HG02759 (cell line): ENCODE measurements around the gene LRRC37B.
"Not testable (repeated sequence)": the region's sequence is repeated elsewhere in the genome, so short reads cannot be mapped to it uniquely, and the experiment has no call there.

ENCODE experiments used
- ATAC-seq: cut with Tn5 transposase; IDR thresholded peaks from one replicate; pipeline ENCODE4 v1.9.1; 2021; ENCODE audit warnings: mild to moderate bottlenecking, moderate library complexity; ENCODE audit not compliant: unreplicated experiment

The LRRC37B gene

DNA sequence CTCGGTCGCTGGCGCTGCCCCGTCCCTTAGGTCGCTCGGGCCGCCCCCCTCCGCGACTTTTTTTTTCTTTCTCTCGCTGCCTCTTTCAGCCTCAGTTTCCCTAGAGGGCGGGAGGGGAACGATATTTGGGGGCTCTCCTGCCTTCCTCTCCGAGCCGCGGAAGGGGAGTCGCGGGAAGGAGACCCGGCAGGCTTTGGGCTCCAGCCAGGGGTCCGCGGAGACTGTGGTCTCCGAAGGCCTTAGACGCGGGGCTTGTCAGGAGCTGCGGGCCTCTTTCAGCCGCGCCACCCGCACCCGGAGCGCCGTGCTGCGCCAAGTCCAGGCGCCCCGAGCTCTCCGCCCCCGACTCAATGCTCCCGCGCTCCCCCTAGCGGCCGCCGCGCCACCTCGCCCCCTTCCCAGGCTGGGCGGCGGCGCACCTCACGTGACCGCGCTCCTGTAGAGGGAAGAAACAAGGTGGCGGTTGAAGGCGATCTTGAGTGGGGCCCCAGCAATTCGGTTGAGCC, at the start of gene LRRC37B:
Gene LRRC37B, plus strand, starts transcription at position 427 of the 506 bp plus-strand sequence. CDS start 14,010 bp downstream, outside the sequence.
- ATAC-seq, result peak; percentile 89

DNA sequence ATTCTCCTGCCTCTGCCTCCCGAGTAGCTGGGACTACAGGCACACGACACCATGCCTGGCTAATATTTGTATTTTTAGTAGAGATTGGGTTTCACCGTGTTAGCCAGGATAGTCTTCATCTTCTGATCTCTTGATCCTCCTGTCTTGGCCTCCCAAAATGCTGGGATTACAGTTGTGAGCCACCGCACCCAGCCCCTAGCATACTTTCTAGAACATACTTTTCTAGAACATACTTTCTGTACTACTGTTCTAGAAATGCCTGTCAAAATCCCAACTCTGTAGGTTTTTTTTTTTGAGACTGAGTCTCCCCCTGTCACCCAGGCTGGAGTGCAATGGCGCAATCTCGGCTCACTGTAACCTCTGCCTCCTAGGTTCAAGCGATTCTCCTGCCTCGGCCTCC, 43.1 kb upstream of the LRRC37B start:
- ATAC-seq, result not testable (repeated sequence)

DNA sequence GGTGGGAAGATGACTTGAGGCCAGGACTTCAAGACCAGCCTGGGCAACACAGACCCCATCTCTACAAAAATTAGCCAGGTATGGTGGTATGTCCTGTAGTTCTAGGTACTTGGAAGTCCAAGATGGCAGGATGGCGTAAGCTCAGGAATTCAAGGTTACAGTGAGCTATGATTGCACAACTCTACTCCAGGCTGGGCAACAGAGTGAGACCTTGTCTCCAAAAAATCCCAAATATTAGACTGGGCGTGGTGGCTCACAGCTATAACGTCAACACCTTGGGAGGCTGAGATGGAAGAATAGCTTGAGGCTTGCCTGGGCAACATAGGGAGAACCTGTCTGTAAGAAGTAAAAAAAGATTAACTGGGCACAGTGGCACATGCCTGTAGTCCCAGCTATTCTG, 39.5 kb upstream of the LRRC37B start:
- ATAC-seq, result no peak

DNA sequence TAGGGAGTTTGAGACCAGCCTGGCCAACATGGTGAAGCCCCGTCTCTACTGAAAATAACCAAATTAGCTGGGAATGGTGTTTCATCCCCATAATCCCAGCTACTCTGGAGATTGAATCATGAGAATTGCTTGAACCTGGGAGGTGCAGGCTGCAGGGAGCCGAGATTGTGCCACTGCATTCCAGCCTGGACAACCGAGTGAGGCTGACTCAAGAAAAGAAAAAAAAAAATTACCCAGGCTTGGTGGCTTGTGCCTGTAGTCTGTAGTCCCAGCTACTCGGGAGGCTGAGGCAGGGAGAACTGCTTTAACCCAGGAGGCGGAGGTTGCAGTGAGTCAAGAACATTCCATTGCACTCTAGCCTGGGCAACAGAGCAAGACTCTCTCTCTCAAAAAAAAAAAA, 36.8 kb upstream of the LRRC37B start:
- ATAC-seq, result not testable (repeated sequence)

DNA sequence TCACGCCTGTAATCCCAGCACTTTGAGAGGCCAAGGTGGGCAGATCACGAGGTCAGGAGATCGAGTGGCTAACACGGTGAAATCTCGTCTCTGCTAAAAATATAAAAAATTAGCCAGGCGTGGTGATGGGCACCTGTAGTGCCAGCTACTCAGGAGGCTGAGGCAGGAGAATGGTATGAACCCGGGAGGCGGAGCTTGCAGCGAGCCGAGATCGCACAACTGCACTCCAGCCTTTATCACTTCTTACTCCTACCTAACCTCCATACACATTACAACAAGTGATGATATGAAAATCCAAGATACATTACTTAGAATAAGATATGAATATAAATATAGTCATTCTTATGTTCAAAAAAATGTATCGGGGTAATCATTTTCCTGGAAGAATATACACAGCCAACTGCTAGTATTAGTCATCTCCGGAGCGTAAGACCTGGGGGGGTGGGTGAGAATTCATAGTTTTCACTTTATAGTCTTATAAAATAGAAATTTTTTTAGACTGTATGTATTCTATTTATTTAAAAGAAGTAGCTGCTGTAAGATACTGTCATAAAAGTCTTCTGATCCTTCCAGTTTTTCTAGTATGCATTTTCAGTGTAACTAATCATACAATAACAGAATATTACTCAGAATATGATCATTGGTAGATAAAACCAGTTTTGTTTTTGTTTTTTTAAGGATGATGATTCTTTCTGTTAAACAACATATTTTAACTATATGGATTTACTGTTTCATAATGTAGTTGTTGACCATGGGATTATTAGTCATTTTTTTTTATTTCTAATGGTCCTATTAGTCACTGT, 32.7 kb upstream of the LRRC37B start:
- ATAC-seq, result not testable (repeated sequence)

DNA sequence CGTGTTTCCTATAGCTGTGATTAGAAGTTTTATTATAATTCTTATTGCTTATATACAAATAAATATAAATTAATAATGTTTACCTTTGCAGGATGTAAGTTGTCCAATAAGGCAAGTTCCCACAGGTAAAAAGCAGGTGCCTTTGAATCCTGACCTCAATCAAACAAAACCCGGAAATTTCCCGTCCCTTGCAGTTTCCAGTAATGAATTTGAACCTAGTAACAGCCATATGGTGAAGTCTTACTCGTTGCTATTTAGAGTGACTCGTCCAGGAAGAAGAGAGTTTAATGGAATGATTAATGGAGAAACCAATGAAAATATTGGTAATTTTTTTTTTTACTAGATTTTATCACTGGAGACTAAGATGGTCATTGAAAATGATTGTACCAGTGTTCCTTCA, 31.8 kb upstream of the LRRC37B start:
- not testable (repeated sequence) for ATAC-seq

DNA sequence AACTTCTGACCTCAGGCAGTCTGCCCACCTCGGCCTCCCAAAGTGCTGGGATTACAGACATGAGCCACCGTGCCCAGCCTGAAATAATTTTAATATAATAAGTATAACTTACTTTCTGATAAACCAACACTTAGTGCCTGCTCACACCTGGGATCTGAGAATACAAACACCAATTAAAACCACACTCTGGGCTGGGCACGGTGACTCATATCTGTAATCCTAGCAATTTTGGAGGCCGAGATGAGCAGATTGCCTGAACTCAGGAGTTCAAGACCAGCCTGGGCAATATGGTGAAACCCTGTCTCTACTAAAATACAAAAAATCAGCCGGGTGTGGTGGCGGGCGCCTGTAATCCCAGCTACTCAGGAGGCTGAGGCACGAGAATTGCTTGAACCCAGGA, 15.4 kb upstream of the LRRC37B start:
- ATAC-seq, result not testable (repeated sequence)

DNA sequence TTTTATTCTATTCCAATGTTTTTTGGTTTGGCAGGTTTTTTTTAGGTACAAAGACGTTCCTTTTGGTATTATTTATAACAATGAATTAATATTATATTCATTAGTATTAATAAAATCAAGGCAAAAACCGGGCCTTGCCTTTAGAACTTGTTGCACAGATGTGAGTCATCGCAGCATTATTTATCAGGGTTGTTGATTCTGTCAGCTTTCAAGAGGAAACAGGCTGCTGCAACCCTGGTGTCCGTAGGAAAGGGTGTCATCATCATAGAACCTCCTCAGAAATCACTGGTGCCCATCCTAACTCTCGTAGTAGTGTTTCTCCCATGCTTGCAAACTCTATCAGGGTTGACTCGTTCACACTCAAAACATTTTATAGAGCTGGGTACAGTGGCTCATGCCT, 10.2 kb upstream of the LRRC37B start:
- no peak for ATAC-seq

DNA sequence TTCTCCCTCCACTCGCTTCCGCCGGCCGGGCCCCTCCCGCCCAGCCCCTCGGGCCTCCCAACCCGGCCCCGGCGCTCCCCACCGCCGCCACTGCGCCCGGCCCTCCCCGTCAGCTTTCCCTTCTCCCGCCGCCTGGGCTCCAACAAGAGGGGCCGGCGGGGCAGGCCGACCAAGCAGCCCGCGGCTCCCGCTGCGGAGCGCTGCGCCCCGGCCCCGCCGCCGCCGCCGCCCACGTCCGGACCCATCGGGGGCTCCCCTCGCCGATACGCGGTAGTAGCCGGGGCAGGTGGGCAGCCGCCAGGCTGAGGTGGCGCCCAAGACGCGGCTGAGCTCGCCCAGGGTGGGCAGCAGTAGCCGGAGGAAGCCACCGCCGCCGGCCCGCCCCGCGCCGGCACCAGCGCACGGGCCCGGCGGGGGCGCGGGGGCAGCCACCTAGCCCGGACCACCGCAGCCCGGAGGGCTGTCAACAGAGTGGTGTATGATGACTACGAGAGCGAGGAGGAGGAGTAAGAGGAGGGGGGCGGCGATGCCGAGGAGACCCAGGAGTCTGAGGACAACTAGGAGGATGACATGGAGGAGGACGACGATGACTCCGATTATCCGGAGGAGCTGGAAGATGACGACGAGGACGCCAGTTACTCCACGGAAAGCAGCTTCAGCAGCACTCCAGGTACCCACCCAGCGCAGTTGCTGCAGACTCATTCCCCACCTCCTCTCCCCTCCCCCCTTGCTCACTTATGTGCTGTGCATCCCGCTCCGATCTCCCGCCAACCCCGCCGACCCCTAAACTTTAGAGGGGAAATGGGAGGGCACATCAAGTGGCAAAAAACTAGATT, 498 bp downstream of the LRRC37B start:
- ATAC-seq, result peak; percentile 39

DNA sequence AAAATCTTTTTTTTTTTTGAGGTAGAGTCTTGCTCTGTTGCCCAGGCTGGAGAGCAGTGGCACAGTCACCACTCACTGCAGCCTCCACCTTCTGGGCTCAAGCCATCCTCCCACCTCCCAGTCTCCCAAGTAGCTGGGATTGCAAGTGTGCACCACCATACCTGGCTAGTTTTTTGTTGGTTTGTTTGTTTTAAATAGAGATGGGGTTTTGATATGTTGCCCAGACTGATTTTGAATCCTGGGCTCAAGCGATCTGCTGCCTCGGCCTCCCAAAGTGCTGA, 2.0 kb downstream of the LRRC37B start:
- ATAC-seq, result no peak

DNA sequence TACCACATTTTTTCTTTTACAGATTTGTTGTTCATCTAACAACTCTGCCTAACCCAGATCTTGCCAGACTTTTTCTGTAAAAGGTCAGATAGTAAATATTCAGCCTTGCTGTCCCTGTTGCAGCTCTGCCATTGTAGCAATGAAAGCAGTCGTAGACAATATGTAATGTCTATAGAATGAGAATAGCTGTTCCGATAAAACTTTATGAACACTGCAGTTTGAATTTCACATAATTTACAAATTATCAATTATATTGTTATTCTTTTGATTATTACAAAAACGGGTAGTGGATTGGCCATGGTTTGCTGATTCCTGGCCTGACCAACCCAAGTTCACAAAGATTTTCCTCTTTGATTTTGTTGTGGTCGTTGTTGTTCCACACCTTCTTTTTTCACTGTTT, 2.9 kb downstream of the LRRC37B start:
- ATAC-seq, result no peak

DNA sequence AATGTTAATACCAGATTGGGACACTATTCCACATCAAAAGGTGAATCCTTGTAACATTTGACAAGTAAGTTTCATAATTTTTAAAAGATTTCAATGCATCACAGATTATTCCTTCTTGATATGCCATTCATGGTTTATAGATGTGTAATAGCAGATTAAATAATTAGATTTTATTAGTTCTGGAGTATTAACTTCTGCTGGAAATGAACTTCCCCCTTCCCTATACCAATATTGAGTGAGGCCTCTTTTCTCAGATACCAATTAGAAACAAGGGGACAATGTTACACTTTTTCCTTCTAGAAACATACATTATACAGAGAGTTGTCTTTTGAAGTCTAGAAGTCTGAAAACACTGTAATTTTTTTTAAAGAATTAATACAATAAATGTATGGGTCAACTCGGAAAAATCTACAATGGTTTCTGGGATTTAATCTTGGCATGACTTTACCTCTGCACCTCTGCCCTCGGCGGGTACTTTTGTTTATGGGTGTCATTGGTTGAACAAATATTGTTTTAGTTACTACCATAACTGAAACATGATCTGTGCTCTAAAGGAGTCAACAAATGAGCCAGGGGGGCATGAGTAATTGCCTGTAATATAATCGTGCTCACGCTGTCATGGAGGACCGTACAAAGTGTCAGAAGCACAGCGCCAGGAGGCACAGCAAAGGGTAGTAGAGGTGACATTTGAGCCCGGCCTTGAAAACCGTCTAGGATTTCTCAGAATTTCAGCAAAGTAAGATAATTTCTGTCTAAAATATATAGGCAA, 8.2 kb downstream of the LRRC37B start:
- no peak for ATAC-seq

DNA sequence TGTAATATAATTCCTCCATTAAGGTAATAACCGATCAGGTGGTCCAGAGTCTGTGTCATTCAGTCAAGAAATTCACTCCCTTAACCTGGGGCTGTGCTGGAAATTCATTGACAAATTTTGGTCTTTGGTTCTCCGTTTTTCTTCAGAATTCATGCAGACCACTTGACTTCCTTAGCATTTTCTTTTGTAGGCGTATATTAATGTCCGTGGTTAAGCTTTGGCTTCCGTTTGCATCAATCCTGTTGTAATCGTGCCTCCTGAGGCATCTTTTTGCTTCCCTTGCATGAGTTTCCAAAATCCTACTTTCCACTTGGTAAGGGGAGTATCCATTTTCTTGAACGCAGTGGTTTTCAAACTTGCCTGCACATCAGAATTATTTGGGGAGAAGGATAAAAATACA, 9.0 kb downstream of the LRRC37B start:
- no peak for ATAC-seq

DNA sequence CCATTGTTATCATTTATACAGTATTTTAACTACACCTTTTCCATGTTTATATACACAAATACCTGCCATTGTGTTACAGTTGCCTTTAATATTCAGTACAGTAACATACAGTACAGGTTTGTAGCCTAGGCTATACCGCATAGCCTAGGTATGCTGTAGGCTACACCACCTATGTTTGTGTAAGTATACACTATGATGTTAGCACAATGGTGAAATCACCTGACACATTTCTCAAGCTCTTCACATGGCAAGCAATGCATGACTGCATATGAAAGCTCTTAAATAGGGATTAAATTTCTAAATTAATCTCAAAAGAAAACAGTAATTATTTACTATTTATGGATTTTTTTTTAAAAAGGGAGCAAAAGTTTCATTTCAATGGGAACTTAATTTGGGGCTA, 12.0 kb downstream of the LRRC37B start:
- ATAC-seq, result no peak

DNA sequence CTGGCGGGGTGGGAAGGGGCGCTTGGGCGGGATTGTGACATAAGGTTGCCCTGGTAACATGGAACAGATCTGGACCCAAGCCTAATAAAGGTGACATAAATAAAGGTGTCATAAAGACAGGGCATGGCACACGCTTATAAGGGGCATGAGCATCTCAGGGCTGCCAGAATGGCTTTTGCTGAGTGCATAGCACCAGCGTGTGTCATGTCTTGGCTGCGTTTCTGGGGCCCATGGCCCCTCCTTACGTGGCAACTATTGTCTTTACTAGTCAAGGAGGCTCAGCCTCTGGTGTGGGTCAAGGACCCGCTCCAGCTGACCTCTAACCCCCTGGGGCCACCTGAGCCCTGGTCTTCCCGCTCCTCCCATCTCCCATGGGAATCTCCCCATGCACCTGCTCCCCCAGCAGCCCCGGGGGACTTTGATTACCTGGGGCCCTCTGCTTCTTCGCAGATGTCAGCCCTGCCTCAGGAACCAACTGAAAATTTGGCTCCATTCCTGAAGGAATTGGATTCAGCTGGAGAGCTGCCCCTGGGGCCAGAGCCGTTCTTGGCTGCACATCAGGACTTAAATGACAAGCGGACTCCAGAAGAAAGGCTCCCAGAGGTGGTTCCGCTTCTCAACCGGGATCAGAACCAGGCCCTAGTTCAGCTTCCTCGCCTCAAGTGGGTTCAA, 13.9 kb downstream of the LRRC37B start:
- no peak for ATAC-seq

DNA sequence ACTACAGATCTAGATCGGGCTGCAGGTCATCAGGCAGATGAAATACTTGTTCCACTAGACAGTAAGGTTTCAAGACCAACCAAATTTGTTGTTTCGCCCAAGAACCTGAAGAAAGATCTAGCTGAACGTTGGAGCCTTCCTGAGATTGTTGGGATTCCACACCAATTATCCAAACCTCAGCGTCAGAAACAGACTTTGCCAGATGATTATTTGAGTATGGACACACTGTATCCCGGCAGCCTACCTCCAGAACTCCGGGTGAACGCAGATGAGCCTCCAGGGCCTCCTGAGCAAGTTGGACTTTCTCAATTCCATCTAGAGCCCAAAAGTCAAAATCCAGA, 14.4 kb downstream of the LRRC37B start:
- ATAC-seq, result no peak

DNA sequence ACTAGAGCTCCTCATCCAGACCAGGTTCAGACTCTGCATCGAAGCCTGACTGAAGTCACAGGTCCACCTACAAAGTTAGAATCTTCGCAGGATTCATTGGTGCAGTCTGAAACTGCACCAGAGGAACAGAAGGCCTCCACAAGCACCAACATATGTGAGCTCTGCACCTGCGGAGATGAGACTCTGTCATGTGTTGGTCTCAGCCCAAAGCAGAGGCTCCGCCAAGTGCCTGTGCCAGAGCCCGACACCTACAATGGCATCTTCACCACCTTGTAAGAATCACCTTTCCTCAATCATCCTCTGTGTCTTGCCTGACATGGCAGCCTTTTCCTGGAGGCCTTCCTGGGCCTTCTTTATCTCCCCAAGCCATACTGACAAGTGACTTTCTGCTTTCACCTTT, 15.4 kb downstream of the LRRC37B start:
- not testable (repeated sequence) for ATAC-seq

DNA sequence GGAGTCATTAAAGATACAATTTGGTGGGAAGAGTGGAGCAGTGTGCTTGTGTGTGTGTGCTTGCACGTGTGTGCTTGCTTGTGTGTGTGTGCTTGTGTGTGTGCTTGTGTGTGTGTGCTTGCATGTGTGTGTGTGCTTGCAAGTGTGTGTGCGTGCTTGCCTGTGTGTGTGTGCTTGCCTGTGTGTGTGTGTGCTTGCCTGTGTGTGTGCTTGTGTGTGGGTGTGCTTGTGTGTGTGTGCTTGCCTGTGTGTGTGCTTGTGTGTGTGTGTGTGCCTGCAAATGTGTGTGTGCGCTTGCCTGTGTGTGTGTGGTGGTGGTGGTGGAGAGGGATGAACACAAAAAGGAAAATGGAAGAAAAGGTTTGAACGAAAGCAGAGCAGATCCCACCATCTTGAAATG, 20.1 kb downstream of the LRRC37B start:
- ATAC-seq, result not testable (repeated sequence)

DNA sequence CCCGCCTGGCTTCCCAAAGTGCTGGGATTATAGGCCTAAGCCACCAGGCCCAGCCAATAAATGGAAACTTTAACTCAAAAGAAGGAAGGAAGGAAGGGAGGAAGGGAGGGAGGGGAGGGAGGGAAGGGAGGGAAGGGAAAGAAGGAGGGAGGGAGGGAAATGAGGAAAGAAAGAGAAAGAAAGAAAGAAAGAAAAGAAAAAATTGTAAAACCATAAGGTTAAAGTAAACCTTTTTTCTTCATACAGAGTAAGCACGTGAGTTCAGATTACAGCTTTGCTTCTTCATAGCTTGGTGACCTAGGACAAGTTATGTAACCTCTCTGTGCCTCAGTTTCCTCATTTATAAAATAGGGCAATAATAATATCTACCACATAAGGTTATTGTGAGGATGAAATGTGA, 26.0 kb downstream of the LRRC37B start:
- no peak for ATAC-seq

DNA sequence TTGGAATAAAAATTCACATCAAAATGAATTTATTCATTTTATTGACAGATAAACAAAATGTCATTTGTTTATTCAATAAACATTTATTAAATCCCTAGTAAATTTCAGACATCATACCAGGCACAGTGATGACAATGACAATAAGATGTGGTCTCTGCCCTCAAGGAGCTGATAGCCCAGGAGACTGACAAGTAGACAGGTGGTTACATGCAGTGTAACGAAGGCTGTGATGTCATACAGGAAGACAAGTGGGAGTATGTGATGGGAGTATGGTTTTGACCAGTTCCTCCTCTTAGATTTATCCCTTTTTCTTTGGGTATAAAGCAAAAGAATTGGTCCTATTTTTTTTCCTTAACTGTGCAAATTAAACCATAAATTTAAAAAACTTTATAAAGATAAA, 26.6 kb downstream of the LRRC37B start:
- not testable (repeated sequence) for ATAC-seq

DNA sequence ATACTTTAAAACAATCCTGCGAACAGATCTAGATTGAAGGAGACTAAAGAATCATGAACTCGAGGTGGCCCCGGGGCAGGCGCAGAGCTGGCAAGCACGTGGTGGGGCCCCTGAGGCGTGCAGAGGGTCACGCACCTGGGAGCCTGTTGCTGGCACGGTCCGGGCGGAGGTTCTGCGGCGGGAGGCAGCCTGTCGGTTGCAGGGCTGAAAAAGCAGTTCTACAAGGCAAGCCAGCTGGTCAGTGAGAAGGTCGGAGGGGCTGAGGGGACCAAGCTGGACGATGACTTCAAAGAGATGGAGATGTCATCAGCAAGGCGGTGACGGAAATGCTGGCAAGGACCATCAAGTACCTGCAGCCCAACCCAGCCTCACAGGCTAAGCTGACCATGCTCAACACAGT, 33.1 kb downstream of the LRRC37B start:
- not testable (repeated sequence) for ATAC-seq
